HG02763 (cell line): ENCODE measurements around the gene TPO.
"Not testable (repeated sequence)": the region's sequence is repeated elsewhere in the genome, so short reads cannot be mapped to it uniquely, and the experiment has no call there.

Source experiments
- ATAC-seq: cut with Tn5 transposase; IDR thresholded peaks from one replicate; pipeline ENCODE4 v1.9.1; 2021; ENCODE audit warnings: mild to moderate bottlenecking, moderate library complexity; ENCODE audit not compliant: unreplicated experiment

Gene TPO

GRCh38 chr2:1498176-1498575 lies 84.9 kb downstream of the TPO start:
- ATAC-seq = no peak

- ATAC-seq = no peak
These were observed 86.0 kb downstream of the TPO start for GRCh38 chr2:1499033-1499795.

GRCh38 chr2:1501038-1501851 lies 88.0 kb downstream of the TPO start:
- no peak for ATAC-seq

- ATAC-seq = no peak
These were observed 88.7 kb downstream of the TPO start for GRCh38 chr2:1501991-1502390.

- ATAC-seq = no peak
These were observed 89.6 kb downstream of the TPO start for GRCh38 chr2:1502891-1503304.

GRCh38 chr2:1503471-1504310 lies 90.4 kb downstream of the TPO start:
- no peak for ATAC-seq

- no peak for ATAC-seq
These were observed 91.1 kb downstream of the TPO start for GRCh38 chr2:1504311-1504750.

- no peak for ATAC-seq
These were observed 91.8 kb downstream of the TPO start for GRCh38 chr2:1505031-1505441.

GRCh38 chr2:1509271-1510065 lies 96.2 kb downstream of the TPO start:
- no peak for ATAC-seq

GRCh38 chr2:1510176-1510575 lies 96.9 kb downstream of the TPO start:
- no peak for ATAC-seq

GRCh38 chr2:1511455-1511854 lies 98.2 kb downstream of the TPO start:
- ATAC-seq = no peak

- no peak for ATAC-seq
These were observed 99.3 kb downstream of the TPO start for GRCh38 chr2:1512321-1513289.

- no peak for ATAC-seq
These were observed 101.3 kb downstream of the TPO start for GRCh38 chr2:1514391-1515072.

GRCh38 chr2:1515073-1515430 lies 101.8 kb downstream of the TPO start:
- no peak for ATAC-seq

GRCh38 chr2:1515986-1516797 lies 102.9 kb downstream of the TPO start:
- no peak for ATAC-seq

- no peak for ATAC-seq
These were observed 103.5 kb downstream of the TPO start for GRCh38 chr2:1516798-1517060.

GRCh38 chr2:1517291-1517690 lies 104.0 kb downstream of the TPO start:
- ATAC-seq = not testable (repeated sequence)

- ATAC-seq = no peak
These were observed 104.5 kb downstream of the TPO start for GRCh38 chr2:1517786-1518185.
